Breast epithelium (tissue), 3 donors: Measurements from ENCODE around the gene DBNDD1.

ENCODE experiments used
- POLR2A ChIP-seq: fragments of 450-650 bp; IDR thresholded peaks from one replicate; pipeline ENCODE4 v1.6.1; 2016; ENCODE audit warnings: antibody characterized with exemption, mild to moderate bottlenecking, moderate library complexity
- POLR2AphosphoS5 ChIP-seq, 3 donors: sonication (generic); formaldehyde crosslinking; IDR thresholded peaks; one replicate each; pipeline ENCODE4 v1.6.1; 2017; ENCODE audit warnings: antibody characterized with exemption in 3 of 3

- TF ChIP-seq POLR2AphosphoS5 (IDR thresholded peaks at IDR 0.05) (no peak), POLR2A (no peak)
These were observed 27.1 kb upstream of the DBNDD1 start for GRCh38 chr16:90046122-90046970.
